Head of caudate nucleus (tissue), 42 donors: ENCODE measurements around the gene QRICH2.
"Not testable (repeated sequence)": the region's sequence is repeated elsewhere in the genome, so short reads cannot be mapped to it uniquely, and the experiment has no call there.

Source experiments
- DNase-seq, 42 donors: peaks; one replicate each; pipeline versions ENCODE4 v3.0.0 to v3.0.0-alpha.2; 2020 to 2021; ENCODE audit warnings: mixed read lengths in 7 of 42
- intact Hi-C: fragments of 100-400 bp; cut with DNase I; formaldehyde crosslinking; loops from one replicate; pipeline ENCODE4 v1.15.0; 2022

Gene QRICH2

GRCh38 chr17:76271669-76272540 lies 36.2 kb downstream of the QRICH2 start:
- intact Hi-C loops, result loop anchor here (10.0 kb wide), 1 partner anchor 87 kb away; no protein-coding TSS in a partner anchor
- no peak for DNase-seq

GRCh38 chr17:76270770-76271668 lies 37.1 kb downstream of the QRICH2 start:
- no peak for DNase-seq
- intact Hi-C loops, result loop anchor here (10.0 kb wide), 1 partner anchor 86 kb away; no protein-coding TSS in a partner anchor

DNA sequence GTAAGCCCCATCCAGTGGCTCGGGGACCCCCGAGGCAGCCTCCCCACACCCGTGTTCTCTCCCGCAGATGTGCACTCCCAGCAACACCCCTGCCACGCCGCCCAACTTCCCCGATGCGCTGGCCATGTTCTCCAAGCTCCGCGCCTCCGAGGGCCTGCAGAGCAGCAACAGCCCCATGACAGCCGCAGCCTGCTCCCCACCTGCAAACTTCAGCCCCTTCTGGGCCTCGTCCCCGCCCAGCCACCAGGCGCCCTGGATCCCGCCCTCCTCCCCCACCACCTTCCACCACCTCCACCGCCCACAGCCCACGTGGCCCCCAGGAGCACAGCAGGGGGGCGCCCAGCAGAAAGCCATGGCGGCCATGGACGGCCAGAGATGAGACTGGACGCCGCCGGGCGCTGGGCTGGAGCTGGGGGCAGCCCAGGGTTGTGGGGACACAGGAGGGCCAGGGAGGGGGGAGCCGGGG lies 37.9 kb downstream of the QRICH2 start:
- intact Hi-C loops, result loop anchor here (10.0 kb wide), 1 partner anchor 85 kb away; no protein-coding TSS in a partner anchor

DNA sequence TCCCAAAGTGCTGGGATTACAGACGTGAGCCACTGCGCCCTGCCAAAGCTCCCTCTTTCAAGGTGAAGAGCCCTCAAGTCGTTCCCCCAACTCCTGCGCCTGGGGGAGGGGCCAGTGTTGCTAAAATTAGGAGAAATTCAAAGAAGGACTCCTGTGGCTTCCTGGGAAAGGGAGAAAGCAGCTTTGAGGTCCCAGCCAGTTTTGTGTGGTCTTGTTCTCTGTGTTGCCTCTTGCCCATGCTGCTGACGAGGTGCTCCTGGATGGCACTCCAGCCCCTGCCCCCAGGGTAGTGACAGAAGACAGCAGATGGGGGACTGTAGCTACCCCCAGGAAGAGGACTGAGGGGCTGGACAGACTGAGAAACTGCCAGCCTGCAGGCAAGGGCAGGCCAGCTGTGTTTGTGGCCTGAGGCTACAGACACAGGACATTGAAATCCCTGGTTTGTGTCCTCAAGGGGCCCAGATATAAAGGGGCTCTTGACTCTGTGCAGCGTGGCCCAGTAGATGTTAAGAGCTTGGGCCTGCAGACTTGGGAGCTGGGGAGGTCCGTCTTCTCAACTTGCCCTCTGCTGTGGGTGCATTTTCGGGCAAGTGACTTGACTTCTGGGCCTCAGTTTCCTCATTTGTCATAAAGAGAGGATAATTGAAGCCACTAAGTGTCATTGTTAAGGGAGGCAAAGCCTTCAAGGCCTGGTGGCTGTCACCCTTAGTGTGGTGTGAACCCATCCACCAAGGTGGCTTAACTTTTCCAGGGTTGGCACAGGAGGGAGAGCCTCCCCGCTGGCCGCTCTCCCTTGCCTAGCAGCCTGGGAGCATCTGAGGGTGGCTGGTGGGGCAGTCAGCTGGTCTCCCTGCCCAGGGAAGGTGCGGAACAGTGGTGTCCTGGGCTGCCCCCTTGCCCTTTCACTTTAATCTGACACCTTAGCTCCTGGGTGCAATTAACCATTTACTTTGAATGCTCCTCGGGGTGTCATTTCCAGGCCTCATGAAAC lies 38.8 kb downstream of the QRICH2 start:
- no peak for DNase-seq
- intact Hi-C loops, result no loop called here

More for the DNA sequence above, 37.9 kb downstream of the QRICH2 start:
- DNase-seq, result no peak

DNA sequence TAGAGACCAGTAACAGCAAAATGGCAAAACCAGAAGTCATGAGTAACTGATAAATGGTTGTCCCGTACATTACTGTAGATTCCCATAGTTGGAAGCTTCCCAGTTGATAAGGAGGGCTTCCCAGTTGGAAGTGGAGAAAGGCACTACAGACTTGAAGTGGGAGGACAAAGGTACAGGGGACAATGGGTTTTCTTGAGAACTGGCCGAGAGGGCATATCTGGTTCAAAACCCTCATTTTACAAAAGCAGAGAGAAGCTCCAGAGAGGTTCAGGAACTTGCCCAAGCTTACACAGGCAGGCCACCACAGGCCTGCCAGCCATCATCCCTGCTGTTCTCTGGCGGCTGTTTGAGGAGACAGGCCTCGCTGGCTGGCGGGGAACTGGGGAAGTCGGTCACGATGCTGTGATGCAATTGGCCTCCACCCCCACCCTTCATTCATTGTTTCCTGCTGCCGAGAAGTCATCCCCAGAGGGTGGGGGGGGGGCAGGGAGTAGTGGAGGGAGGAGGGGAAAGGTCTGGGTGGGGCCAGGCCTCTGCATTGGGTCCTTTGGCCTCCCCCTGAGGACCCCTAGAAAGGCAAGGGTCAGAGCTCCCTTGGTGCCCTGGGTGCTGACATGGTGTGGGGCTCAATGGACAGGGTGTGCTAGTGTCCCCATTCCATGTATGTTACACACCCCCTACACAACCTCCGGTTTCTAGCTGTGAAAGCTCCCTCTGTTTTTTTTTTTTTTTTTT lies 39.9 kb downstream of the QRICH2 start:
- intact Hi-C loops, result no loop called here
- DNase-seq, result peak; percentile 55 to 94 (median 78)

DNA sequence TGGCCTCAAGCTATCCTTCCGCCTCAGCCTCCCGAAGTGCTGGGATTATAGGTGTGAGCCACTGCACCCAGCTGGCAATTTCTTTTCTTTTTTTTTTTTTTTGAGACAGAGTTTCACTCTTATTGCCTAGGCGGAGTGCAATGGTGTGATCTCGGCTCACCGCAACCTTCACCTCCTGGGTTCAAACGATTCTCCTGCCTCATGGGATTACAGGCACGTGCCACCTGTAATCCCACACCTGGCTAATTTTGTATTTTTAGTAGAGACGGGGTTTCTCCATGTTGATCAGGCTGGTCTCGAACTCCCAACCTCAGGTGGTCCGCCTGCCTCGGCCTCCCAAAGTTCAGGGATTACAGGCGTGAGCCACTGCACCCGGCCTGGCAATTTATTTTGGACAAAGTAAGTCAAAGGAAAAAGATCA lies 40.5 kb downstream of the QRICH2 start:
- intact Hi-C loops, DNase-seq: not testable (repeated sequence)

GRCh38 chr17:76267051-76267576 lies 41.0 kb downstream of the QRICH2 start:
- no peak for DNase-seq
- intact Hi-C loops, result no loop called here

DNA sequence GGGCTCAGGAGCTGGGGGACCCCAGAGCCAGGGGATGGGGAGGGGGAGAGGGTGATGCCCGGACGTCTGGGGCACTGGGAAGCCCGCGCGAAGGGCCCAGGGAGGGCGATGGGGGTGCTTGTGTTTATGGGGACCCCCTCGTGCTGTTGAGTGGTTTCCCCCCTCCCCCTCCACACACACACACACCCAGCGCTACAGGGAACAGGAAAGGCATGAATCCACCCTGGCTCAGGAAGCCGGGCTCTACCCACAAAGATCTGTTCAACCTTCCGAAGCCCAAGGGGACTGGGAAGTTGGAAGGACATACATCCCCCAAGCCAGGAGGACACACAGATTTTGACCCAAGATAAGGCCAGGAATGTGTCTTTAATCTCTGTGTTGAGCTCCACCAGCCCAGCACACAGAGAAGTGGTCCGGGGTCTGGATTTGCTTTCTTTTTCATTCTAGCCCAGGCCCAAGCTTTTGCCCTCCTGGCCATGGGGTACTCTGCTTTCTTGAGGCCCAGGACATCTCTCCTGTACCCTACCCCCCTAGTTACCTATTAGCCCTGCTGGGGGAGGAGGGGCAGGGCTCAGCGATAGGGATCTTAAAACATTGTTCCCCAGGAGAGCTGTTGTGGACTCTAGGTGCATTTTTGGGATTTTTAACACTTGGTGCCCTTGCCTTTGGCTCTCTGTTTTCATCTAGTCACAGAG lies 41.7 kb downstream of the QRICH2 start:
- intact Hi-C loops, result no loop called here
- DNase-seq, result peak in 2 of 42 donors; percentile 25 to 47

GRCh38 chr17:76265624-76266243 lies 42.3 kb downstream of the QRICH2 start:
- peak in 37 of 42 donors; percentile 35 to 77 (median 57) for DNase-seq
- intact Hi-C loops, result no loop called here

GRCh38 chr17:76264755-76265623 lies 43.1 kb downstream of the QRICH2 start, which contains the start of gene UBALD2:
TSS of gene UBALD2 (plus strand) at chr17:76265348. CDS start at chr17:76265506, 158 bp downstream.
- intact Hi-C loops, result no loop called here
- DNase-seq, result peak; percentile 98 to 100 (median 100)

DNA sequence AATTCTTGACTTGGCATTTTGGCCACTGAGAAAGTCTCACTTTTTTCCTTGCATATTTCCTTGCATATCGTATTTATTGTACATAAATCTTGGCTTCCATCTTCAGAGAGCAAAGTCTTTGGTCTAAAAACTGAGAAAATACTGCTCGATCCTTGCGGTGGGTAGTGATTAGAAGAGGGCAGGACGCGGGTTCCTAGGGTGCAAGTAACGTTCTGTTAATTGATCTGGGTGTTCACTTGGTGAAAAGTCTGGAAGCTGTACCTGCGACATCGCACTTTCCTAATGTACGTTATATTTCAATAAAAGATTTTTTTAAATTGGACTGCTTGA lies 43.7 kb downstream of the QRICH2 start:
- no peak for DNase-seq
- intact Hi-C loops, result no loop called here

DNA sequence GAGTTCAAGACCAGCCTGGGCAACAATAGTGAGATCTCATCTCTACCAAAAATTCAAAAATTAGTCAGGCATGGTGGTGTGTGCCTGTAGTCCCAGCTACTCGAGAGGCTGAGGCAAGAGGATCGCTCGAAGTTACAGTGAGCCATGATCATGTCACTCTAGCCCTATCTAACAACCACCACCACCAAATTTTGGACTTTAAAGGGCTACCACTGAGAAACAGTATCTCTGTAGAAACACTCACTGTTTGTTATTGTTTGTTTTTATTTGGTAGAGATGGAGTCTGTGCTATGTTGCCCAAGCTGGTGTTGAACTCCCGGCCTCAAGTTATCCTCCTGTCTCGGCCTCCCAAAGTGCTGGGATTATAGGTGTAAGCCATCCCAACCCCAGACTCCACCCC lies 44.2 kb downstream of the QRICH2 start:
- intact Hi-C loops, result no loop called here
- no peak for DNase-seq

DNA sequence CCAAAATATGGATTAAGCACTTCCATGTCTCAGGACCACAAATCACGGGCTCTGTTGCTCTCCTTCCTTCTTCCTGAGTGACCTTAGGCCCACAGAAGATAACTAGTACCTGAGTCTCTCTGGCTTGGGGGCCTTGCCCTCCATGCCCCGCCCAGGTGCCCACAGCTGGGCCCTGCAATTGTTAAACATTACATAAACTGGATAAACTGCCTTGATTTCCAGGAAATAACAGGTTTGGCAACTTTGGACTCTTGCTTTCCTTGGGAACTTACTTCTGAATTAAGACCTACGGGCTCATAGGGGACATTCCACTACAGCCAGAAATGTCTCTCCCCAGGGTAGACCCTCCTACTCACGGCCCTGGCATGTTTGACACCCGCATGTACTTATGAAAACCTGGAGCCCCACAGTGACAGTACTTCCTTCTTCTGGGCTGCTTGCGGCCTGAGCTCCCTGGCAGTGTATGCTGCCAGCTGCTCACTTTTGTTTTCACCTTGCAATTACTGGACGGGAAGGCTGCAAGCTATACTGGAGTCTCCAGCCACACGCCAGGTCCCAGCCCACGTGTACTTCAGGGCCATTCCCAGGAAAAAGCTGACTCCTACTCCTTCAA lies 45.2 kb downstream of the QRICH2 start:
- DNase-seq, result no peak
- intact Hi-C loops, result no loop called here

- peak in 4 of 42 donors; percentile 40 to 74 (median 57) for DNase-seq
- intact Hi-C loops, result no loop called here
These were observed 46.5 kb downstream of the QRICH2 start for GRCh38 chr17:76261421-76262215.
